NCI-H774 (cell line): ENCODE measurements around the gene SENP1.
"Not testable (repeated sequence)": the region's sequence is repeated elsewhere in the genome, so short reads cannot be mapped to it uniquely, and the experiment has no call there.

Source experiments
- DNase-seq: peaks from one replicate; lab custom pipeline; 2025; lab: John Stamatoyannopoulos, UW

Gene SENP1

DNA sequence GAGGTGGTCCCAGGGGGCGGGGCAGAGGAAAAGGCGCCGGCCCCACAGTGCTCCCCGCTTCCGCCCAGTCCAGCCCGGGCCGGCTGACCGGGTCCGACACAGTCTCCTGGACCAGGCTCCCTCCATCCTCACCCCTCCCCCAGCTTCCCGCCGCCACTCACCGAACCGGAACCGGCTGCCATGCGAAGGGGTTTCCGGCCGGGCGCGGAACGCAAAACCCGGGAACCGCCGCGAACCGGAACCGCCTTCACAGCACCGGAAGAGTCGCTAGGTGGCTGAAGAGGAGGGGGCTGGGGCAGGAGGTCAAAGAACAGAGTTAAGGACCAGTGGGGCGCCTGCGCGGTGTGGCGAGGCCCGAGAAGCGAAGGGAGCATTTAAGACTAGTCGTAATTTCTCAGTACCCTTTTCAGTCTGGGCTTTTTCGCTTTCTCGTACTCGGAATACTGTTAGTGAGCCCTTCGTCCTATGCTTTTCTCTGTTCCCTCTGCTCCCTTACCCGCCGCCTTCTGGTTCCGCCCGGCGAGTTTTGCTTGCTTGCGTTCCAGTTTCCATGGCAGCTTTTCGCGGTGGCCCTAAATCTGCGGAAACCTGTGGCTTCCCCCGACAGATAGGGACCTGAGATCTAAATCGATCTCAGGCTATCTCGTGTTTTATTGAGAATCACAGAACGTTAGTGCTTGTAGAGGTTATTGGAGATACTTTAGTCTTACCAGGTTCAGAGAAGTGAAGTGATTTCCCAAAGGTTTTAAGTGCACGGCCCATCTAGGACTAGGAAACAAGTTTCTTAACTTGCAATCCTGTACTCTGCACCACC, at the start of gene SENP1:
Gene SENP1, minus strand, starts transcription at position 213 of the 814 bp plus-strand sequence. CDS start 4,607 bp downstream, outside the sequence.
- peak; percentile 91 for DNase-seq

DNA sequence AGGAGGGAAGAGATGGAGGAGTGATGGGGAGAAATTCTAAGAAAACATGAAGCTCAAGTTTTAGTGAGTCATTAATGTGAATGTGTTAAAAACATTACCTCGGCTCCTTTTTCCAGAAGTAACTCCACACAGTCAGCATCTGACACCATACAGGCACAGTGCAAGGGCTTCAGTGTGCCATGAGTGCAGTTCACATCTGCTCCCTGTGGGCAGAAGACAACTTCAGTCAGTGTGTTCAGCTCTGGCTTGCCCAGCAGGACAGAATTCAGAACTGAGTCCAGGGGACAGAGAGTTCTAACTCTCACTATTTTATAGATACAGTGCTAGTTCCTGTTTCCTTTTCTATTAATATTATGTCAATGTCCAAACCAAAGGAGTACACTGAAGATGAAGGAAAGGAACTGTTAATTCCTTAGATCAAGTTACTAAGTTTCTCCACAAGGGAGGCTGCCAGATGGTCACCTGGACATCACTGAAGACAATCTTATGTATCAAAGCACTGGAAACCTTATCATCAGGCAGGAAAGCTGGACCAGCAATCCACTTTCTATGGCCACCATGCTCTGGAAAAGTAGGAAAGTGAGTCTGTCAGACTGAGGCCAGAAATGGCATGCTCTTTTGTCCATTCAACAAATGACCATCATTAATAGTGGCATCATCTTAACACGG, 45.4 kb upstream of the SENP1 start:
- DNase-seq: no peak

DNA sequence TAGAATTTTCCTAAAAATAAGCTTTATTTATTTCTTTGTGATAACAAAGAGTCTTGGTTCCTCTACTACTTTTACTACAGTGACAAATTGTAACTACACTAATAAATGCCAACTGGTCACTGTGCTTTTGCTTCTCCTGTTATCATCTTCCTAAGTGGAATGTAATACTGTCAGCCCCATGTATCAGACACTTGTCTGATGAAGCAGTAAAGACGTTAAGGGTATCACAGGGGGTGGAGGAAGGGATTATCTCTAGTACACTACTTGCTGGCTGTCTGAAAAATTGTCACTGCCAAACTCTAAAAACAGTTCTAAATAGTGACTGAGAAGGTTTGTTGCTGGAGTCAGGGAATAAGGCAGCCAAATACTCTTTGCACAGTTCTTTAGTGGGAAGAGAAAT, 40.1 kb upstream of the SENP1 start:
- DNase-seq: no peak

DNA sequence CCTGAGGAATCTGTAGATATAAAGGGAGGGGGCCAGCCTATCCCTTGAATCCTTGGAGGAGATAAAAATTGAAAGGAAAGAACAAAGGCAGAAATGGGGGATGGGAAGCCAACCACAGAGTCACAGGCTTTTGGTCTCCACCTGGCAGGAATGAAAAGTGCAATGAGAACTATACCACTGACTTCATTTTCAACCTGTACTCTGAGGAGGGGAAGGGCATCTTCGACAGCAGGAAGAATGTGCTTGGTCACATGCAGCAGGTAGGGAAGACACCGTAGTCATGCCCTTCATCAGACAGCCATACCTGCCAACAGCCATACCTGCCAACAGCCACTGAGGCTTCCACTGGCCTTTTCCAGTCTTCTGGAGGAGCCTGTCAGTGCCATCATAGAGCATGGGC, 38.0 kb upstream of the SENP1 start:
- DNase-seq: no peak

DNA sequence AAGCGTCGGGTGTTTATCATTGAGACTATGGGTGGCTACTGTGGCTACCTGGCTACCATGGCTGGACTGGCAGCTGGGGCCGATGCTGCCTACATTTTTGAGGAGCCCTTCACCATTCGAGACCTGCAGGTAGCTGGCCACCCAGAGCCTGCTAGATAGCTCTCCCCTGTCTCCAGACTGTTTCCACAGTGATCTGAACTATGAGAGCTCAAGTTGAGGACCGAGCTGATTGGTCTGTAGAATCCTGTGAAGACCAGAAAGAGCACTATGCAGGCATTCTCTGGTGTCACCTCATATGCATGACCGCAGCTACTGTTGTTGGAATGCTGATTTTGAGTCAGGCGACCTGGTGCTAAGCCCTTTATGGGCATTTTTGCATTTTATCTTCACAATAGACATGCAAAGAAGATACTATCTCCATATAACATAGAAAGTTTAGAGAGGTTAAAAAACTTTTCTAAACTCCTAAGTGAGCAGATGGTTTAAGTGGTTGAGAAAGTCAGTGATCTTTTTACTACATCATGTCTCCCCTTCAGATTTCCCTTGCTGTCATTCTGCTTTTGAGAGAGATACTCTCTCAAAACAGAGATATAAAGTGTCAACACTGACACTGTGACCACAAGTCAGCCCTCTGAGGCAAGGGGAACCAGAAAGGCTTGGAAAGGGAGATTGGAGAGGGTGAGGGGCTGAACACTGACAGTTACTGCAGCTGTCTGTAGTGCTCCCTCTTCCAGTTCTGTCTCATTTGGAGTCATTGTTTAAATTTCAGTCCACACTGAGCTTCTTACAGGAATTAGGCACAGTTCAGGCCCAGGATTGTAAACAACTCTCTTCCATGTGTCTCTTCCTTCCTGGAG, 37.2 kb upstream of the SENP1 start:
- no peak for DNase-seq

DNA sequence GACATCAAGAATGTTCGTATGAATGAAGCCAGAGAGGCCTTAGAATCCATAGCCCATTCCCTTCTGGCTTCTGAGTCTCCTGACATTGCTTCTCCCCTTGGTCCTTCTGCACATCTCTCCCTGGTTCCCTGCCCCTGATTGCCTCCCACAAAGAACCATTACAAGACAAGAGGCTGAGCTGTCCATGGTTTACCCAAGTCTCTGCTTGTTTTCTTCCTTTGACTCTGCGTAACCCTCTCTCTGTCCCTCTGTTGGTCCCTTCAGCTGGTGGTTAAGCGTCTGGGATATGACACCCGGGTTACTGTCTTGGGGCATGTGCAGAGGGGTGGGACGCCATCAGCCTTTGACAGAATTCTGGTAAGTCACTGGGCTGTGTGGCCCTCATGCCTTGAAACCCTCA, 29.1 kb upstream of the SENP1 start:
- no peak for DNase-seq

DNA sequence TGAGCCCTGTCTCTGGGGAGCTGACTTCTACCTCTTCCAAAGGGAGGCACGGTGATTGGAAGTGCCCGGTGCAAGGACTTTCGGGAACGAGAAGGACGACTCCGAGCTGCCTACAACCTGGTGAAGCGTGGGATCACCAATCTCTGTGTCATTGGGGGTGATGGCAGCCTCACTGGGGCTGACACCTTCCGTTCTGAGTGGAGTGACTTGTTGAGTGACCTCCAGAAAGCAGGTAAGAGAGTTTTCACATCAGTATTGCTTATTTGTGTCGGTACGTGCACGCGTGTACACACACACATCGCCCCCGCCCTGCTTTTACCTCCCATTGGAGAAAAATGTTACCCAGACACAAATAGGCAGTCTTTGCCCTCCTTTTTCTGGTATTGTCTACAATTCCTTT, 26.9 kb upstream of the SENP1 start:
- no peak for DNase-seq

DNA sequence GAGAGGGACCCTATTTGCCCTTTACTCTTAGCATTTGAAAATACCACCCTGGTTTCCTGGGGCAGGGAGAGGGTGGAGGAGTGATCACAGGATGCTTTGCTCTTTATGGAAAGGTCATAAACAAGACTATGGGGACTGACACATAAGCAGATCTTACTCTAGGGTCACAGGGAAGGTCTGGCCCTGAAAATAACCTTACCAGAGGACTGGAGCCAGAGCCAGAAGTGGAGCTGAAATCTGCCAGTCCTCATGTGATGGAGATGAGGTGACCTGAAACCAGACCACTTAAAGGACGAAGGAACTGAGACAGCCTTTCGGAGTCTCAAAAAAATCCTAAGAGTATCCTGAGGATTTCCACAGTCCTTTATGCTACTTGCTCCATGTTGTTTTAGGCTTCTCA, 25.6 kb upstream of the SENP1 start:
- DNase-seq: no peak

DNA sequence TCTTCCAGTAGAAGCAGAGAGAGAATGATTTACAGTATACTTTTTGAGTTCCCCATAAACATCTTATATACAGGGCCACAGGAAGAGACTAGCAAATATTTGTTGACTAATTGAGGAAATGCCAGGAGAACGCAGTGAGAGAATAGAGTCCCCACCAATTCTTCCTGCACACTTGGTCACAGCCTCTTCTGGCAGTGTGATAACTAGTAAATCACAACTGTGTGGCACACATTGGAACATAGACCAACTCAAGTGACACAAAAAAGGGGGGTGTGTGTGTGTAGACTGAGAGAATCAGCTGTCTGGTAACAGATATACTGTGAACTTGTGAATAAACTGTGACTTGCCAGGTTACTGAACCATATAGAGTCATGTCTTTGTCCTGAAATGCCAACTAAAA, 23.5 kb upstream of the SENP1 start:
- DNase-seq: no peak

DNA sequence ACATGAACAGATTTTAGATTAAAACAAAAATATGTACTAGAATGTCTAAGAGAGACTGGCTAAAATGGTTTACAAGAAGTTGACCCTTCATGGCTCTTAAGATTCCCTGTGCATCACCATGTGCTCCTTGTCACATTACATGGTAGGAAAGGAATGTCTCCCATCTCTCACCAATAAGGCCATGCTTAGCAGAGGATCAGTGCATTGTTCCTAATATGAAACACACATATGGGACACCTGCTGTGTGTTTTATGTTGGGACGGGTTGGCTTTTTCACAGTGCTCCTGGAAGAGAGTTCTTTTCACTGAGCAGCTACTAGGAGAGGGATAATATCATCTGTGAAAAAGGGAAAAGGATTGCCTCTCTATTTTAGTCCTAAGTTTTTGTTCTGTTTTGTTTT, 22.9 kb upstream of the SENP1 start:
- DNase-seq: no peak

DNA sequence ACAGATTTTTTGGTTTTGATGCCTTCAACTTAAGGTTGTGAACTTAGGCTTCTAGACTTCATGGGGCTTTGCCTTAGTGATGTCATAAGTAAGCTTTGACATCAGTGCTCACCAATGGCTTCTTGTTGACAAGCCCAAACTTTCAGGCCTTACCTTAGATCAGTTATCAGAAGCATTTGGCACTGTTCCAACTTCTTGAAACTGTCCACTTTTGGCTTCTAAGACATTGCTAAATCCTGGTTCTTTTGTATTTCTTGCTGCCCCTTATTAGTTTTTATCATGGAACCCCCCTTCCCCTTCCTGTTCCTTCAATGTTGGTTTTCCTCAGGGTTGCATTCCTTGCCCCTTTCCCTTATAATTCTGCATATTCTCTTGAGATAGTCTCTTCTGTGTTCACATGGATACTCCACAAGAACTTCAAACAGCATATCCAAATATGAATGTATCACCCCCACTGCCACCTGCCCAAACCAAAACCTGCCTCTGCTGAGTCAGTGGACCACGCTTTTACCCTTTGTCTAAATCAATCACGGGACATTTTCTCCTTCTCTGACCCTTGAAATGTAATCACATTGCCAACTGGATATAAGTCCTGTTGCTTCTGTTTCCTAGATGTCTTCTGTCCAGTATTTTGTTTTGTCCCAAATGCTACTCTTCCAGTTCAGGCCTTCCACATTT, 21.2 kb upstream of the SENP1 start:
- DNase-seq: no peak

DNA sequence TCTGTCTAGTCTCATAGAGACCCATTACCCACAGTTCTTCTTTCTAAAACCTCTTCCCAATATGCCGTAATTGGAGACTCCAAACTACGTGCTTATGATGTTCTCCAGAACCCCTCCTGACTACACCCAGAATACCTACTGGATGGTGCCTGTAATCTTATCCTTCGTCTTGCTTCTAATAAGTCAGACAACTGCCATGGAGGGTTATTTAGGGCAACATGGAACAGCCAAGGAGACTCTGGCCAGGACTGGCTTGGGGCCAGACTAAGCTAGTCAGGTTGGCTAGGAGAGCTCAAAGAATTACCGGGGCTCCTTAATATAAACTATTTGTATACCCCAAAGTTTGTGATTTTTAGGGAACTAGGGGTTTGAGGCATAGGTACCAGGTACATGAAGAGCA, 20.1 kb upstream of the SENP1 start:
- DNase-seq: no peak

DNA sequence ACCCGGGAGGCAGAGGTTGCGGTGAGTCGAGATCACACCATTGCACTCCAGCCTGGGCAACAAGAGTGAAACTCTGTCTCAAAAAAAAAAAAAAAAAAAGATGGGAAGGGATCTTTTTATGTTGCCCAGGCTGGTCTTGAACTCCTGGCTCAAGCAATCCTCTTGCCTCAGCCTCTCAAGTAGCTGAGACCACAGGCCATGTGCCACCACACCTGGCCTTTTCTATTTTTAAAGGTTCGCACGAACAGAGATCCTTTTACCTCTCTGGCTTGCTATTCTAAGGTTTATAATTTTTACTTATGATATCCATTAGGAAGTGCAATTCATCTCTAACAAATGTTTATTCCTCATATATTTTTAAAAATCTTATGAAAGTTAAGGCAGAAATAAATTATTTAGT, 19.7 kb upstream of the SENP1 start:
- not testable (repeated sequence) for DNase-seq

DNA sequence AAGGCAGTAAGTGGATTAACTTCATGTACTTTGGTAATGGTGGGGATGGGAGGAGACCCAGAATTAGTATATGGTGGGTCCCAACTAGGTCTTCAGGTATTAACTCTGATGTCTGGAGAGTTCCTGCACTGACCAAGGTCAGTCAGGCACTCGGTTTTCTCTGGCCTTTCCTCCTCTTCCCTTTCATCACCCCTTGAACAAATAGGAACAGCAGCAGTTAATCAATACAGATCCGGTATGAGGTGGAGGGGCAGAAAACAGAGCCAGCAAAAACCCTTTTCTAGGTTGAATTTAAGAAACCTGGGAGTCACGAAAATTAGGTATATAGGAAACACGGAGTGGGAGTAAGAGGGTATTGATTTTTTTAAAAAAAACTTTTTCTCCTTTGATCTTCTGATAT, 17.3 kb upstream of the SENP1 start:
- no peak for DNase-seq

DNA sequence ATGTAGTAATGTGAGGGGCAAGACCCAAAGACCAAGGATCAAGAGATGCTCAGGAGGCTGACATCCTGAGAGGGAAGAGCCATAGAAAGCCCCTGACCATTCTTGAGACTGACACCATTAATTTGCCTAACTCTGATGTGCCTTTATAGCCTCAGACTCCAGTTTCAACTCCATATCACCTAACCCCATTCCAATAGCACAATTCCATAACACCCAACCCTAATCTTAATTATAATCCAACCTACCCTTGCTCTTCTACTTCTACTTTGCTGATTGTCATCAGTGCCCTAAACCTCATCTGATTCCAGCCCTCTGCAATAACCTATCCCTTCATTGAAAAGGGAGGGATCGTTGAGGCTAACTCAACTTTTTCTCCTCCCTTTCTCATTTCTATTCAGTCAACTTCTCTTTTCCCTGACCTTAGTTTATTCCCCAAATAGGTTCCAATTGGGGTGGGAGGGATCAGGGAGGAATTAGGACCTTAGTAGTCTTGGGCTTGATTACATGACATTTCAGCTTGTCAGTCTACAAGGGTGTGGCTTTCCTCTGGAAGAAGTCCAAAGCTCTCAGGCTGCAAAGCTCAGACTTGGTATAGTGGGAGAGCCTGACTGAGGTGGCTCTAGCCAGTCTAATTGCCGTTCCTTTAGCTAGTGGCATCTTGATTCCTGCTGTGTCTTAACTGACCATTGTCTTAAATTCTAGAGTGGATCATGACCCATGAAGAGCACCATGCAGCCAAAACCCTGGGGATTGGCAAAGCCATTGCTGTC, 16.4 kb upstream of the SENP1 start:
- DNase-seq: no peak

DNA sequence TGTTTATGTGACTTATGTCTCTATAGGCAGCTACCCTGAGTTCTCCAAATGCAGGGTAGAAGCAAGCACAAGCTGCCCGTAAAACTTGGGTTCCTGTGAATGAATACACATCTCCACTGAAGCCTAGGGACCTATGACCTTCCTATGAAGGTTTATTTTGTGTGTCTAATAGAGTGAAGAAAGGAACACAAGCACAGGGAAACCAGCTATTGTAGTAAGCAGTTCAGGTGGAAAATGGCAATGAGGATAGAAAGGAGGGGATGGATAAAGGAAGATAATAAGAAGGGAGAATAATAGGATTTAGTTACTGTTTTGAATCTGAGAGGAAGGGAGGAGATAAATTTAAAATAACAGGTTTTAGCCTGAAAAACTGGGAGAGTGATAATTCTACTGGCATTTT, 15.6 kb upstream of the SENP1 start:
- DNase-seq: no peak

DNA sequence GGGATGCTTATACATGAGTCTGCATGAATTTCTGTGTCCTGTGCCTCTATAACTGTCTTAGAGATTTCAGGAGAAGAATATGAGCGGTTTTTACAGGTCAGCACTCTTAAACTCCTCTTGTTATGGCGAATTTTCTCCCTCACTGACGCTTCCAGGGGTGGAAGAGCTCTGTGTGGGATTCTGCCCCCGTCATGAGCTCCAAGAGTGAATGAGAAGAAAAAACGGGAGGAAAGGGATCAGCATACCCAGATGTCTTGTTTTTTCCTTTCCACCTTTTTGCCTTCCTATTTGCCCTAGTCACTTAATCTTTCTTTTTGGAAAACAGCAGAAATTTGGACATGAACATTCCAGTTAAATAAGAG, 13.9 kb upstream of the SENP1 start:
- DNase-seq: no peak

DNA sequence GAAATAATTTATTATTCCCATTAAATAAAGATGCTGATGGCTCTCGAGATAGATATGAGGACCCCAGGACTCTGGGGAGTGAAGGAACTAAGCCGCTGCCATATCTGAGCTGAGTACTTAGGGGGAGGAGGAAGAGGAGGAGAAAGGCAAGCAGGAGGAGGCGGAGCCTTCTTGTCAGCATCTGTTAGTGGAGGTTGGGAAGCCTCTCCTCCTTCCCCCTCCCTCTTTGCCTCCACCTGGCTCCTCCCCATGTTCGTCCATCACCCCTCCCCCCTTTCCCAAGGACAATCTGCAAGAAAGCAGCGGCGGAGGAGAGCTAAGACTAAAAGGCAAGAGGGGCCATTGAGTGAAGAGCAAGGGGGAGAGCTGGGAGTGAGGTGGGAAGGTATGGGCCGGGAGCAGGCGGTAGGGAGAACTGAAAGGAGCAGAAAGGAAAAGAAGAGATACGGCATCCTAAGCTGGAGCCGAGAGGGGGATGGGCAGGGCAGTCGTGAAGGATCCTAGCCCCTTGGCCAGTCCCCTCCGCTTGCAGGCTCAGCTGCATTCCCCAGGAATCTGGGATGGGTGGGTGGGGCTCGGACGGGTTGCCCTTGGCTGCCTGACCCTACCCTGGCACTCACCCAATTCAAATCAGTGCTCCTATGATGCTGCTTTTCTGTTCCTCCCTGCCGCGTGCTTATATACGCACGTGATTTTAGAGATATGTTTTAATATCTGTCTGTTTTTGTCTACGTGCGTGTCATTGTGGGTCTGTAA, 13.4 kb upstream of the SENP1 start, which contains the start of gene PFKM:
Gene PFKM, plus strand, starts transcription at position 287 of the 756 bp plus-strand sequence. CDS start 3,411 bp downstream, outside the sequence.
- peak; percentile 76 for DNase-seq

DNA sequence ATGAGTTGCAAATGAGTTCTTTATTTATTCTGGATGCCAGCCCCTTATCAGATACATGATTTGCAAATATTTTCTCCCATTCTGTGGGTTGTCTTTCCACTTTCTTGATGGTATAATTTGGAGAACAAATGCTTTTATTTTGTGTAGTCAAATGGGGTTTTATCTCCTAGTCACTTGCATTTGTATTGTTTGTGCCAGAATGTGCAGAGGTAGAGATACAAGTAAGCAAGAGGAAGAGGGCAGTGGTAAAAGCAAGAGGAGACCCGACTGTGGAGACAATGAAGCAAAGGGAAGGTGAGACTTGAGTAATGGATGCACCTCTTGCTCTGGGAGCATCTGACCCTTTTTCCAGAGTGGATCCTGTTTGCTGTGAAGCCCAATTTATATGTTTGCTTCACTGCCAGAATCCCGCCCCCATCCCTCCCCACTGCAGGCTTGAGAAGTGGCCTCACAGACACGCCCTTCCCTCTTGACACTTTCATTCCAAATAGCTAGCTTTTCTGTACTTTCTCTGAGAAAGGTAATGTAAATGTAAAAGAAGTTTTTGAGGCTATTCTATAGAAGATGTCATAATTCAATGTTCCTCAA, 12.5 kb upstream of the SENP1 start:
- no peak for DNase-seq

DNA sequence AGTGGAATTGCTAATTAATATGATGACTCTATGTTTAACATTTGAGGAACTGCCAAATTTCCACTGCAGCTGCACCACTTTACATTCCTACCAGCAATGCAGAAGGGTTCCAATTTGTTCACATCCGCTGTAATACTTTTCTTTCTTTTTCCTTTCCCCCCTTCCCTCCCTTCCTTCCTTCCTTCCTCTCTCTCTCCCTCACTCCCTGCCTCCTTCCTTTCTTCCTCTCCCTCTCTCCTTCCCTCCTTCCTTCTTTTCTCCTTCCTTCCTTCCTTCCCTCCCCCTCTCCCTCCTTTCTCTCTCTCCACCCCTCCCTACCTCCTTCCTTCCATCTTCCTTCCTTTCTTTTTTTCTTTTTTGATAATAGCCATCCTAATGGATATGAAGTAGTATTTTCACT, 10.1 kb upstream of the SENP1 start:
- no peak for DNase-seq
